Cardiac muscle cell (in vitro differentiated cells and primary cell): ENCODE results near the gene CACUL1. TPM values are rescaled to one million over a fixed set of nuclear protein-coding genes. Genes with fewer than 3 reads are reported as not detected.
"Not testable (repeated sequence)": the region's sequence is repeated elsewhere in the genome, so short reads cannot be mapped to it uniquely, and the experiment has no call there.

ENCODE experiments used
- DNase-seq, 2 donors: peaks; one replicate each; pipeline versions ENCODE4 v3.0.0 to v3.0.0-alpha.2; 2010 to 2017; ENCODE audit warnings: low read depth in 1 of 2, low spot score in 1 of 2
- H3K27ac ChIP-seq: fragments of 200-600 bp; sonication (generic); 2 replicates; pipeline ENCODE4 v1.5.1; 2016
- H3K27me3 ChIP-seq: fragments of 200-600 bp; sonication (generic); 2 replicates; pipeline ENCODE4 v1.6.0; 2016; ENCODE audit warnings: control low read depth
- H3K36me3 ChIP-seq: fragments of 200-600 bp; sonication (generic); 2 replicates; pipeline ENCODE4 v1.5.1; 2016; ENCODE audit warnings: control low read depth
- H3K4me1 ChIP-seq: fragments of 200-600 bp; sonication (generic); 2 replicates; pipeline ENCODE4 v1.8.1; 2017; ENCODE audit warnings: low read depth, mild to moderate bottlenecking, mixed run types
- H3K4me3 ChIP-seq: fragments of 200-600 bp; sonication (generic); 2 replicates; pipeline ENCODE4 v1.5.1; 2016; ENCODE audit warnings: mild to moderate bottlenecking
- H3K9me3 ChIP-seq: fragments of 200-600 bp; sonication (generic); 2 replicates; pipeline ENCODE4 v1.5.1; 2017; ENCODE audit warnings: low read depth, mild to moderate bottlenecking, control low read depth
- polyA plus RNA-seq: library from polyadenylated mRNA; unstranded; fragments of >200 nt; fragmentation: Nextera tagmentation; extraction: Ambion mirVana; gene quantifications from 2 replicates; pipeline ENCODE4 v1.2.1, GENCODE V29; 2016
- total RNA-seq: library from RNA; depleted of rRNA; stranded (reverse); fragments of >200 nt; gene quantifications from 2 replicates; pipeline ENCODE4 v1.2.3, GENCODE V29; 2016
- TF ChIP-seq, protein P1 (sequence below): IDR thresholded peaks from 2 replicates; pipeline ENCODE4 v1.5.1; 2012; ENCODE audit warnings: low read depth, mild to moderate bottlenecking, low read length

Gene CACUL1
- total and polyA plus RNA-seq, 2 experiments from 2014 or later = 35.6 to 40.5 TPM

DNA sequence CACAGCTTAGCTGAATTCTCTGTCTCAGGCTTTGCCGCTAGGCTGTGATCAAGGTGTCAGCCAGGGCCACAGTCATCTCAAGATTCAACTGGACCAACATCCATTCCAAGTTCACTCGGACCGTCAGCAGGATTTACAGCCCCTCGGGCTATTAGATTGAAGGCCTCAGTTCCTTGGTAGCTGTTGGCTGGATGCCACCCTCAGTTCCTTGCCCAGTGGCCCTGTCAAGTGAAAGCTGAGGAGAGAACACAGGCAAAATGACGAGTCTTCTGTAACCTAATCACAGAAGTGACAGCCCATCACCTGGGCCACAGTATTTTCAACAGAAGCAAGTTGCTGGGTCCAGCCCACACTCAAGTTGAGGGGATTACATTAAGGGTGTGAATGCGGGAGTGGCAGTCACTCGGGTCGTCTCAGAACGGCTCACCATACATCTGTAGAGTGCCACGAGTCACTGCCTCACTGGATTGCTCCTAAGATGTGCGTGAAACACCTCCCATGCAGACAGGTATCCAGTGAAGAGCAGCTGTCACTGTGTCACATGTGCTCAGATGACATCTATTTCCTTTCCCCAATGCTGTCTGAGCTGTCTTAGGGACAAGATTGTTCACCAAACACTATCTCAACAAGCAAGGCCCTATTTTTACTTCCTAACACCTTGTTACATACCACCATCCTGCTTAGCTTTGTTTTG is 80.4 kb downstream of the CACUL1 start:
- TF ChIP-seq, protein P1, sequence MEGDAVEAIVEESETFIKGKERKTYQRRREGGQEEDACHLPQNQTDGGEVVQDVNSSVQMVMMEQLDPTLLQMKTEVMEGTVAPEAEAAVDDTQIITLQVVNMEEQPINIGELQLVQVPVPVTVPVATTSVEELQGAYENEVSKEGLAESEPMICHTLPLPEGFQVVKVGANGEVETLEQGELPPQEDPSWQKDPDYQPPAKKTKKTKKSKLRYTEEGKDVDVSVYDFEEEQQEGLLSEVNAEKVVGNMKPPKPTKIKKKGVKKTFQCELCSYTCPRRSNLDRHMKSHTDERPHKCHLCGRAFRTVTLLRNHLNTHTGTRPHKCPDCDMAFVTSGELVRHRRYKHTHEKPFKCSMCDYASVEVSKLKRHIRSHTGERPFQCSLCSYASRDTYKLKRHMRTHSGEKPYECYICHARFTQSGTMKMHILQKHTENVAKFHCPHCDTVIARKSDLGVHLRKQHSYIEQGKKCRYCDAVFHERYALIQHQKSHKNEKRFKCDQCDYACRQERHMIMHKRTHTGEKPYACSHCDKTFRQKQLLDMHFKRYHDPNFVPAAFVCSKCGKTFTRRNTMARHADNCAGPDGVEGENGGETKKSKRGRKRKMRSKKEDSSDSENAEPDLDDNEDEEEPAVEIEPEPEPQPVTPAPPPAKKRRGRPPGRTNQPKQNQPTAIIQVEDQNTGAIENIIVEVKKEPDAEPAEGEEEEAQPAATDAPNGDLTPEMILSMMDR = no peak
- Histone ChIP-seq H3K9me3 (no peaks in the 10 kb centered on the region), H3K27ac (no peak overlapping the region)

GRCh38 chr10:118672766-118673715 is 81.7 kb downstream of the CACUL1 start:
- Histone ChIP-seq H3K9me3 (no peaks in the 10 kb centered on the region), H3K27ac (no peak overlapping the region), H3K36me3 (no peaks in the 10 kb centered on the region), H3K4me1 (no peaks in the 10 kb centered on the region), H3K4me3 (no peak overlapping the region), H3K27me3 (no peaks in the 10 kb centered on the region)
- DNase-seq = no peak
- TF ChIP-seq, protein P1 = no peak

More for the DNA sequence above, 80.4 kb downstream of the CACUL1 start:
- no peaks in the 10 kb centered on the region for H3K4me1 ChIP-seq
- no peaks in the 10 kb centered on the region for H3K27me3 ChIP-seq
- no peak overlapping the region for H3K4me3 ChIP-seq
- no peak for DNase-seq
- no peaks in the 10 kb centered on the region for H3K36me3 ChIP-seq

DNA sequence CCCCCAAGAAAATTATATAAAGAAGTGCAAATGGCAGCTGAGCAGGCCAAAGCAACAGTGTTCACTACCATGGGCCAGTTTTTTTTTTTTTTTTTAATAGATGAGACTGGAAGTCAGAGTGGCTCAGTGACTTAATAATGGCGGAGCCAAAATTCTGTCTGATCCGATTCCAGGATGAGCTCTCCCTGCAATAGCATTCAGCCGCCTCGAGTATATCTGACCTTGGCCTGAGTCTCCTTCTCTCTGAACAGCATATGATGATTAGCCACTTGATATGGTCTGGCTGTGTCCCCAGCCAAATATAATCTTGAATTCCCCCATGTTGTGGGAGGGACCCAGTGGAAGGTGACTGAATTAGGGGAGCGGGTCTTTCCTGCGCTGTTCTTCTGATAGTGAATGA is 82.6 kb downstream of the CACUL1 start:
- Histone ChIP-seq H3K36me3 (no peaks in the 10 kb centered on the region), H3K4me1 (no peaks in the 10 kb centered on the region), H3K27me3 (no peaks in the 10 kb centered on the region), H3K9me3 (no peaks in the 10 kb centered on the region), H3K4me3 (no peak overlapping the region), H3K27ac (no peak overlapping the region)
- no peak for DNase-seq
- TF ChIP-seq, protein P1 = no peak

DNA sequence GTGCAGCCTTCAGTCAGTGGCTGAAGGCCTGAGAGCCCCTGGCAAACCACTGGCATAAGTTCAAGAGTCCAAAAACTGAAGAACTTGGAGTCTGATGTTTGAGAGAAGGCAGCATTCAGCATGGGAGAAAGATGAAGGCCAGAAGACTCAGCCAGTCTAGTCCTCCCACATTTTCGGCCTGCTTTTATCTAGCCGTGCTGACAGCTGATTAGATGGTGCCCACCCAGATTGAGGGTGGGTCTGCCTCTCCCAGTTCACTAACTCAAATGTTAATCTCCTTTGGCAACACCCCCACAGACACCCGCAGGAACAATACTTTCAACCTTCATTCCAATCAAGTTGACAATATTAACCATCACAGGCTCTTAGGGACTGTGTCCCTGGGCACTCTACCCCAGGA is 83.5 kb downstream of the CACUL1 start:
- not testable (repeated sequence) for H3K4me1 ChIP-seq, DNase-seq, H3K27me3 ChIP-seq, H3K4me3 ChIP-seq, H3K36me3 ChIP-seq, H3K27ac ChIP-seq, H3K9me3 ChIP-seq

GRCh38 chr10:118670472-118671124 is 84.2 kb downstream of the CACUL1 start:
- Histone ChIP-seq H3K4me3 (no peak overlapping the region), H3K27ac (no peak overlapping the region), H3K36me3 (no peaks in the 10 kb centered on the region), H3K4me1 (no peaks in the 10 kb centered on the region), H3K9me3 (no peaks in the 10 kb centered on the region), H3K27me3 (no peaks in the 10 kb centered on the region)
- no peak for DNase-seq
- TF ChIP-seq, protein P1 = no peak
